ENCODE data around the gene RIT1. TPM values are rescaled to one million over a fixed set of nuclear protein-coding genes. Genes with fewer than 3 reads are reported as not detected.
A peak's percentile ranks its signal among the peaks of the same experiment; 100 is the strongest.
"Not testable (repeated sequence)": the region's sequence is repeated elsewhere in the genome, so short reads cannot be mapped to it uniquely, and the experiment has no call there.

RIT1 gene
- total RNA-seq, 1 donor from 2014 or later, result 53.6 TPM

- not testable (repeated sequence) for DNase-seq (ENCODE audit: extremely low read depth, low read depth, low spot score)
Observed at GRCh38 chr1:155895617-155896016, 15.5 kb downstream of the RIT1 start.

- DNase-seq (ENCODE audit: extremely low read depth, low read depth, low spot score), result peak; percentile 82
Observed at GRCh38 chr1:155893389-155894142, 17.6 kb downstream of the RIT1 start.

DNA sequence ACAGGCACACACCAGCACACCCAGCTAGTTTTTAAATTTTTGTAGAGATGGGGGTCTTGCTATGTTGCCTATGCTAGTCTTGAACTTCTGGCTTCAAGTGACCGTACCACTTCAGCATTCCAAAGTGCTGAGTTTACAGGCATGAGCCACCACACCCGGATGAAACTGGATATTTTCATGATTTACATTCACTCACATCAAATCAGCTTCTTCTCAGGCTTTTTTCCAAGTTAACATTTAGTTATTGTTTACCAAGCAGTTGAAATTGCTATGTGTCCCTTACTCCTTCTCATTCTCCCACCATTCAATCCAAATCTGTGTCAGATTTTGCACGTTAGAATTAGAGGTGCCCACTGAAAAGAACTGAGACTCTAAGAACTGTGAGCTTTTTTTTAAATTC lies 18.4 kb downstream of the RIT1 start:
- DNase-seq (ENCODE audit: extremely low read depth, low read depth, low spot score), result peak; percentile 39

GRCh38 chr1:155890251-155890650 lies 20.9 kb downstream of the RIT1 start:
- DNase-seq (ENCODE audit: extremely low read depth, low read depth, low spot score), result no peak

DNA sequence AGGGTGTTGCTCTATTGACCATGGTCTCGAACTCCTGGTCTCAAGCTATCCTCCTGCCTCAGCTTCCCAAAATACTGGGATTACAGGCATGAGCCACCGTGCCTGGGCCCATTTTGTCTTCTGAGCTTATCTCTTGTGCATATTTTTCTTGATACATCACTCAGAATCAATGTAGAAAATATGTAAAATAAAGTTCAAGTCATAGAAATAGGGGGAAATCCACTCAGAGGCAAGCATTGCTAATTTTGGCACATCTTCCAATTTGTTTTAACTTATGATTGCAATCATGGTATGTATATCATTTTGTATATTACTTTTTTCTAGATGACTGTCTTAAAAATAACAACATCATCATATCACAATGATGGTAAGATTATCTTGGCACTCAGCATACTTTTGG lies 21.6 kb downstream of the RIT1 start:
- no peak for DNase-seq (ENCODE audit: extremely low read depth, low read depth, low spot score)

GRCh38 chr1:155888481-155888880 lies 22.7 kb downstream of the RIT1 start:
- DNase-seq (ENCODE audit: extremely low read depth, low read depth, low spot score), result no peak

DNA sequence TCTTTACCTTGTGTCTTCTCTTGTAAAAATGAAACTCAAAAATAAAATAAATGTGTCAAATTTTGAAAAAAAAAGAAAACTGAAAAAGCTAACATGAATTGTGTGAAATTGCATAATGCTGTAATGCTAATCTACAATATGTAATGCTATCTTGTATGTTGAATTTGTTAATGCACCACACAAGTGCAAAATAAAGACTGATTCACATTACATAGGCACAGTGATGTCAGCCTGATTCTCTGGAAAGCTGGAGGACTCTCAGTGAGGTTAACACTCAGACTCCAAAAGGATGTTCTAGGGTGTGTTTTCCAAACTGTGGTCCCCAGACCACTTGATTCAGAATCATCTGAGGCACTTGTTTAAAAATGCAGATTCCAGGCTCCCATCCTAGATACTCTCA lies 26.2 kb downstream of the RIT1 start:
- DNase-seq (ENCODE audit: extremely low read depth, low read depth, low spot score), result no peak

DNA sequence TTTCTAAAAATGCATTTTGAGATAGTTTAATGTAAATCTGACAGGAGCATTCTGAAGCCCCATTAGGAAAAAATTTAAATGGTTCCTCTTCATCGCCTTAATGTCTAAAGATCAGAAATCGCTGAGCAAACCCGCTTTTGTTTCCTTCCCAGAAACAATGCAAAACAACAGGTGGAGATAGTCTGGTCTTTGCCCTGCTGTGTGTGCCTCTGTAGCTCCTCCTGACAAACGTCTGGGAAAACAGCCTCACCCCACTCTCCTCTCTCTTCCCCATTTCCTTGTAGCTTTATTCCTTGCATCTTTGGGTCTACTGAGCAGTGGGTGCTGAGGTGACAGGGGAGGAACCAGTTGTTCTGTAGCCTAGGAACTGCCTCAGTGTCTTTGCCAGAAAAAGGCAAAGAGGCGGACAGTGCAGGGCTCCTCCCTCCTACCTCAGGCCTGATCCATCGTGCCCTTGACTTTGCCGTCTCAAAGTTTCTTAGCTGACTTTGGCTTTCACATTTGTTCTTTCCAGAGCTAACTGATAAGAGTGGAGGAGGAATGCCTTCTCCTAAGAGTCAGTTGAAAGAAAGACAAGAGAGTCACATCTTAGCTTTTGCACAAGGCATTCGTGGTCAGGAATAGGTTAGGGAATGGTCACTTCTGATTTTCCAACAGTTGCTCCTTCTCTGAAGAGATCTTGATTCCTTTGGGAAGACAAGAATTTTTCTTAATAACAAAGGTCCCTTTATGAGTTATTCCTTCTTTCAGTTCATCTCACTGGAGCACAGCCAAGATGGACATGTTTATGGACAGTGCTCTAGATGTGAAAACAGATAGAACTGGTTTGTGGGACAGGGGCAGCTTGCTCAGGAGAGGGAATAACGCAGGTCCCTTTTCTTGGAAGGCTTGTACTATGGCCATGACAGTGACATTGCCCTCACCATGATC lies 26.9 kb downstream of the RIT1 start:
- DNase-seq (ENCODE audit: extremely low read depth, low read depth, low spot score), result no peak

GRCh38 chr1:155882766-155883165 lies 28.4 kb downstream of the RIT1 start:
- no peak for DNase-seq (ENCODE audit: extremely low read depth, low read depth, low spot score)

DNA sequence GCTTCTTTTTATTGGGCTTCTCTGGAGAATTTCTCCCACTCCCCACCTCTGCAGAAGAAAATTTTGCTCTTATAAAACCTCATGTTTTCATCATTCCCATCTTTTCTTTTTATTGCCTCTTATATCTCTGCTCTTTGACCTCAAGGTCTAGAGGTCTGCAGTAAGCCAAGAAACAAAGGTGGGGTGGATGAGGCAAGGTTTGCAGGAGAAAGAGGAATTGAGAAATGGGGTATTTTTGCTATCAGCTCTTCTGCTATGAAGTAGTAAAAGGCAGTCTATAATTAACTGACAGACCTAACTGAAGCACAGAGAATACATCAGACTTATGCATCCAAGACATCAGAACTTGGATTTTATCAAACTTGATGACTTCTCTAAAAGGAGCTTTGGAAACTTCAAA lies 28.9 kb downstream of the RIT1 start:
- no peak for DNase-seq (ENCODE audit: extremely low read depth, low read depth, low spot score)

GRCh38 chr1:155880950-155881349 lies 30.2 kb downstream of the RIT1 start:
- DNase-seq (ENCODE audit: extremely low read depth, low read depth, low spot score), result no peak

GRCh38 chr1:155880251-155880650 lies 30.9 kb downstream of the RIT1 start:
- DNase-seq (ENCODE audit: extremely low read depth, low read depth, low spot score), result no peak

GRCh38 chr1:155877945-155878344 lies 33.2 kb downstream of the RIT1 start:
- DNase-seq (ENCODE audit: extremely low read depth, low read depth, low spot score), result no peak

DNA sequence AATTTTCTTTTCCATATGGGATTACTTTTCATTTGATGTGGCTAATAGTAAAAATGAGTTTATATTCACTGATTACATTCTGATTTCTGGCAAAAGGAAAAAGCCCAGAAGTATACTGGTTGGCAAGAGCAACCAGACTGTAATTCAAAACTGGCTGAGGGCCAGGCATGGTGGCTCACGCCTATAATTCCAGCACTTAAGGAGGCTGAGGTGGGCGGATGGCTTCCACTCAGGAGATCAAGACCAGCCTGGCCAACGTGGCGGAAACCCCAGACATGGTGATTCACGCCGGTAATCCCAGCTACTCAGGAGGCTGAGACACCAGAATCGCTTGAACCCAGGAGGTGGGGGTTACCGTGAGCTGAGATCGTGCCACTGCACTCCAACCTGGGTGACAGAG lies 37.3 kb downstream of the RIT1 start:
- DNase-seq (ENCODE audit: extremely low read depth, low read depth, low spot score), result no peak

DNA sequence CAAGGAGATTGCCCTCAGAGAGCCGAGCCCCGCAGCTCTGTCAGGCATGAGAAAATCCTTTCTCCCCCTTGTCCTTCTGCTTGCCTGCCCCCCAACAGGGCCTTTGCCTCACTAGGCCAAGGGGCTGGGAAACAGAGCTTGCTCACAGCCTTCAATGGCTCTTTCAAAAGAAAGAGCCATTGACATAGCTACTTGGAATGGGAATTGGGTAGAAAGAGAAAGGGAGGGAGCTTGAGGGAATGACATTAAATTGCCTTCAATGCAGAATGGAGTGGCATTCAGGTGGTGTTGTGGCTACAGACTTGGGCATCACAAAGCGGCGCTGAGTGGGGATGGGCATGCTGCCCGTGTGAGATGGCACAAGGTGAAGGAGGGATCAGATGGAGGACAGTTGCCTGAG lies 38.6 kb downstream of the RIT1 start:
- DNase-seq (ENCODE audit: extremely low read depth, low read depth, low spot score), result no peak

DNA sequence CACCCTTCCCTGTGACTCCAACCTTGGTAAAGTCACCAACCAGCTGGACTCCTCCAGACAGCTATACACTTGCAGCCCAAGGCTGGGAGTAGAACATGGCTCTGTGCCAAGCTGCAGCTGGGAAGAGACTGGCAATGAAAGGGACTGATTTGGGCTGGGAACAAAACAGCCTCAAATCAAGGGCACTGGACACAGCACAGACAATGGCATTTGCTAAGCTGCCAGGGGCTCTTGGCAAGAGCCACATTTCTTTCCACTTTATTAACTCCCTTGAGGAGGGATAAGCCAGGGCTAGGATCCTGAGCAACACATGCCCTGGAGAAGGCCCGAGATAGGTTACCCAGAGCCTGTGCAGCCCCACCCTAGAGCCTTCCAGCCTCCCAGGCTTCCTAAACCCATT lies 39.8 kb downstream of the RIT1 start:
- no peak for DNase-seq (ENCODE audit: extremely low read depth, low read depth, low spot score)

- DNase-seq (ENCODE audit: extremely low read depth, low read depth, low spot score), result no peak
Observed at GRCh38 chr1:155867766-155868165, 43.4 kb downstream of the RIT1 start.

DNA sequence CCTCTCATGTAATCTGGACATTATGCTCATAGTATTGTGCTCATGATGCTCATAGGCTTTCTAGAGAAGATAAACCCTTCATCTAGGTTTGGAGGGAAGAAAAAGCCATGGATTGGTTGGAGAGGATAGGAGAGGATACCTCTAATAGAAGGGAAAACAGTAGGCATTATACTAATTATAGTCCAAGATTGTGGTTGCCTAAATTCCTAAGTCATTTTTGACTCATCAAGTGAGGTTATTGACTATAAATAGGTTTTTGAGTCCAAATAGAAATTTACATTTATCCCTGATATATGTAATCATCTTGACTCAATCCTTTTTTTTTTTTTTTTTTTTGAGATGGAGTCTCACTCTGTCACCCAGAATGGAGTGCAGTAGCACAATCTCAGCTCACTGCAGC lies 46.8 kb downstream of the RIT1 start:
- DNase-seq (ENCODE audit: extremely low read depth, low read depth, low spot score), result no peak

GRCh38 chr1:155861896-155862295 lies 49.3 kb downstream of the RIT1 start:
- no peak for DNase-seq (ENCODE audit: extremely low read depth, low read depth, low spot score)

DNA sequence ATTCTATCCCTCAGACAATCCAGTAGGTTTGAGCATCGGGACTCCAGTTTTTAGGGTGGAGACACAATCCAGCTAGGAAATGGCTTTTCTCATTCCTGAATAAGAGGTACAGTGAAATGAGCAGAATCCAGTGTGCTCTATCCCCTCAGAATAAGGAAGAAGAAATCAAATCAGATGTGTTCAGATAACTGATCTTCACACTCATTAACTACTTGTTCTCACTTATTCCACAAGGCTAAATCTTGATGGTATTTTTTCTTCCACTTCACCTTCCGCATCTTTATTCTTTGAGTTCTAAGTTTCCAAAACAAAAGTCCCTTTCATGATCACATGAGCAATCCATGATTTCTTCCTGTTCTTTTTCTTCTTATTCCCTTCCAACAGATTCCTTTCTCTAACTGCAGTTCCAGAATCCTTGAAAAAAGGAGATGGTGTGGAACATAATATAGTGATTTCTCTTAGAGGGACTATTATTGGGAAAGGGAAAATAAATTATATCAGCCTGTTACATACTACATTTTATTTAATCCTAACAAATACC lies 50.1 kb downstream of the RIT1 start:
- DNase-seq (ENCODE audit: extremely low read depth, low read depth, low spot score), result no peak

Data from glomerular endothelial cell (primary cell).